Activated CD4-positive, alpha-beta T cell treated with anti-CD3 and anti-CD28 coated beads, Interleukin-2, Interleukin-4, amounts not matched to agents 100 ng/mL and 50 ng/mL, durations not matched to agents 16 hours and 8 hours (primary cell): ENCODE measurements around the gene ERCC6L2.

Source experiments
- DNase-seq: peaks from one replicate; pipeline ENCODE4 v3.0.0-alpha.2; 2020; ENCODE audit warnings: low spot score

The ERCC6L2 gene

GRCh38 chr9:95927271-95928004 is 51.9 kb downstream of the ERCC6L2 start:
- no peak for DNase-seq

DNA sequence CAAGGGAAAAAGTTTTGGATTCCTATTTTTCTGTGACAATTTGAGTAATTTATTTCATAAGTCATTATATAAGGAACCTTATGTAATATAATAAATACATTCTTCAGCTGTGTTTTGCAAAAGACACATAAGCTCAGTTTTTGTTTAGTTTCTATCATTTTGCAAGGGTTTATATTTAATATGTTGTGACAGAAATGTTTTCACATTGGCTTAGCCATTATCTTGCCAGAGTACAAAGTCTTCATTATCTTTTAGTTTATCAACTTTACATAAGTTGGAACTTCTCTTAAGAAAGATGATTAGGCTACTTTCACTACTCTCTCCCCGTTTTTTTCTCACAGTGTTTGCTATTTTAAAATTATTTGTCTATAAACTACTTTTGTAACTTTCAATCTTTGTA is 54.8 kb downstream of the ERCC6L2 start:
- DNase-seq = no peak

GRCh38 chr9:95935861-95936578 is 60.5 kb downstream of the ERCC6L2 start:
- no peak for DNase-seq

DNA sequence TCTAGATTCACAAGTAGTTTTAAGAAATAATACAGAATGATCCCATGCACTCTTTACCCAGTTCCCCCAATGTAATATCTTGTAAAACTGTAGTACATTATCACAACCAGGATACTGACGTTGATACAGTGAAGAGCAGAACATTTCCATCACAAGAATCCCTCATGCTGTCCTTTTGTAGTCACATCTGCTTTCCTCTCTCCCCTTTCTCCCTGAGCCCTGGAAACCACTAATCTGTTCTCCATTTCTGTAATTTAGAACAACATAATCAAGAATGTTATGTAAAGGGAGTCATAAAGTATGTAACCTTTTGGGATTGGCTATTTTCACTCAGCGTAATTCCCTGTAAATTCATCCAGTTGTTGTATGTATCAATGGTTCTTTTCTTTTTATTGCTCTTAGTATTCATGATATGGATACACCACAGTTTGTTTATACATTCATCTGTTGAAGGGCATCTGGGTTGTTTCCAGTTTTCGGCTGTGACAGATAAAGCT is 61.1 kb downstream of the ERCC6L2 start:
- no peak for DNase-seq

DNA sequence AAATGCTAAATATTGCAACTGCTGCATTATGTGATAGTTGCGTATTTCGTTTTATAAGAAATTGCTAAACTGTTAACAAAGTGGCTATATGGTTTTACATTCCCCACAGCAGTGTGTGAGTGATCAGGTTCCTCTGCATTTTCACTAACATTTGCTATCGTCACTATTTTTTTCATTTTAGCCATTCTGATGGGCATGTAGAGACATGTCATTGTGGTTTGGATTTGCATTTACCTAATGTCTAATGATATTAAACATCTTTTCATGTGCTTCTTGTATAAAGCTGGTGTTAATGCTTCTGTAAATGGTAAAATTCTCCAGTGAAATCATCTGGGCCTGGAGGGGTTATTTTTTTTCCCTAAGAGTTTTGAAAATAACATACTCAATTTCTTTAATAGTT is 61.6 kb downstream of the ERCC6L2 start:
- no peak for DNase-seq

DNA sequence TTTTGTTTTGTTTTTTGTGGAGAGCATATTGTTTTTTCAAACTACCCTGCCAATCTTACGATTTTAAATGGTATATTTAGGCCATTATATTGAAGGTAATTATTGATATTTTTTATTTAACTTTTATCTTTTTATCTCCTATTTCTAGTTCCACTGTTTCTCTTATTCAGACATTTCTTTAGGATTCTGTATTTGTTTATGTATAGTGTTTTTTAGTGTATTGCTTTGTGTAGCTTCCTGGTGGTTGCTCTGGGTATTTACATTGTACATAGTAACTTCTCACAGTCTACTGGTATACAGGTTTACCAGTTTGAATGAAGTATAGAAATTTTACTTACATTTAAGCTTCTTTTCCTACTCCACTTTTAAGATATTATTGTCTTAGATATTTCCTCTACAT is 63.2 kb downstream of the ERCC6L2 start:
- DNase-seq = no peak

GRCh38 chr9:95939472-95939871 is 64.0 kb downstream of the ERCC6L2 start:
- DNase-seq = no peak

- DNase-seq = no peak
Measured at GRCh38 chr9:95940265-95940664, 64.8 kb downstream of the ERCC6L2 start.

- DNase-seq = no peak
Measured at GRCh38 chr9:95942016-95942415, 66.5 kb downstream of the ERCC6L2 start.

- no peak for DNase-seq
Measured at GRCh38 chr9:95947118-95947517, 71.6 kb downstream of the ERCC6L2 start.

- no peak for DNase-seq
Measured at GRCh38 chr9:95952471-95952870, 77.0 kb downstream of the ERCC6L2 start.

DNA sequence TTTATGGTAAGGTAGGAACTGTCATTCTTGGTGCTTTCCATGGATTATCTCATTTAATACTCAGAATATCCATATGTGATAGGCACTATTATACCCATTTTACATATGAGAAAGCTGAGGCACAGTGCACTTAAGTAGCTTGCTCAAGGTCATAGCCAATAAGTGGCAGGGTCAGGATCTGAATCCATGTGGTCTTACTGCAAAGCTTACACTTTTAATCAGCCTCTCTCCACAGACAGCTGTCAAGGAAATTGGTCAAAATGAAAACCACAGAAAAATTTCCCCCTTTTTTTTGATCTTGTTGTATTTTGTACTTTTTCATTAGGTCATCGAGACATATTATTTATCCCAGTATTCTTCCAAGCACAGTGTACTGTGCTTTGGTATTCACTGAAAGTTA is 78.5 kb downstream of the ERCC6L2 start:
- DNase-seq = peak; percentile 25

DNA sequence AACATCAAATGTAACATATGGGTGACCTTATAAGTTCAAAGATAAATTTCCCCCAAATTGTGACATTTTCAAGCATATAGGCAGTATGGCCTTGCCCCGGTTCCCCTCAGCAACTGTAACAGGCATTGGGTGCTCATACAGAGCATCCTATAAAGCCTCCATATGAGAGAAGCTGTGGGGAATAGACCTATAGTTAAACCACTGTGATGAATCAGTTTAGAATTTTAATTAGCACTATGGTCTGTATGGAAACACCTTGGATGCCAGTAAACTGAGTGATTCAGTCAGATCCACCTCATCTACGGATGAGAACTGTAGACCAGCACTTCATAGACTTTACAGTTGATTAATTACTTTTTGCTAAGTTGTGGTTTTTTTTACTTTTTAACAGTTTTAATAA is 79.4 kb downstream of the ERCC6L2 start:
- DNase-seq = peak; percentile 3

GRCh38 chr9:95962936-95963335 is 87.4 kb downstream of the ERCC6L2 start:
- DNase-seq = no peak

- DNase-seq = no peak
Measured at GRCh38 chr9:95963659-95964058, 88.2 kb downstream of the ERCC6L2 start.

DNA sequence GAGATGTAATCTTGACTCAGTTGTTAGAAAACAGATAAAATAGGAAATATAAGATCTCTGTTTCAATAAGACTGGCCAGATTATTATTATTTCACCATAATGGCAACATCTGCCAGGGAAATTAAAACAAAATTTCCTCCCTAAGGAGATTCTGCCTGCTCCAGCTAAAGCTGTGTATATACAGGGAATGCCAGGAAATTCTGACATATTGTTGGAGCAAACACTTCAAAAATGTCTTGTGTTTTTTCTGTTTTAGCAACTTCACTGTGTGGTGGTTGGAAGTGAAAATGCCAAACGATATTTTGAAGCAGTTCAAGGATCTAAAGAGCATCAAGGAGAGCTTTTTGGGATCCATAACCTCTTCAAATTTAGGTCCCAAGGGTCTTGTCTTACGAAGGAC is 90.8 kb downstream of the ERCC6L2 start:
- no peak for DNase-seq

- DNase-seq = no peak
Measured at GRCh38 chr9:95970317-95970716, 94.8 kb downstream of the ERCC6L2 start.

- no peak for DNase-seq
Measured at GRCh38 chr9:95971815-95972214, 96.3 kb downstream of the ERCC6L2 start.

- peak; percentile 20 for DNase-seq
Measured at GRCh38 chr9:95974389-95974788, 98.9 kb downstream of the ERCC6L2 start.

GRCh38 chr9:95977371-95977770 is 101.9 kb downstream of the ERCC6L2 start:
- DNase-seq = no peak

DNA sequence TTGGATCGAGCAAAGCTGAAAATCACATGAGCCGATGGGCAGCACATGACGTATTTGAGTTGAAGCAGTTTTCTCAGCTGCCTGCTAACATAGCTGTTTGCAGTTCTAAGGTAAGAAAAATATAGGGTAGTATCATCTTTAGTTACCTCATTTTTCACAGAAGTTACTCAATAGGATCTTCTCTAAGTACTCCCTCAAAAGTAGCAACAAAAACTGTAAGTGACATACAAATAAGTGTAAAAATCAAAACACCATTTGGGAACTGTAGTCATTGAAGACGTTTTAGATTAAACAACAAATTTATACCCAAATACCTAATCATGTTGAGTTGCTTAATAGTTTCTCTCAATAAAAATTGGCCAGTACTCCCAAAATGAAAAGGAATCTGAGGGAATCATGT is 102.6 kb downstream of the ERCC6L2 start:
- DNase-seq = no peak

- DNase-seq = no peak
Measured at GRCh38 chr9:95979446-95979845, 104.0 kb downstream of the ERCC6L2 start.

DNA sequence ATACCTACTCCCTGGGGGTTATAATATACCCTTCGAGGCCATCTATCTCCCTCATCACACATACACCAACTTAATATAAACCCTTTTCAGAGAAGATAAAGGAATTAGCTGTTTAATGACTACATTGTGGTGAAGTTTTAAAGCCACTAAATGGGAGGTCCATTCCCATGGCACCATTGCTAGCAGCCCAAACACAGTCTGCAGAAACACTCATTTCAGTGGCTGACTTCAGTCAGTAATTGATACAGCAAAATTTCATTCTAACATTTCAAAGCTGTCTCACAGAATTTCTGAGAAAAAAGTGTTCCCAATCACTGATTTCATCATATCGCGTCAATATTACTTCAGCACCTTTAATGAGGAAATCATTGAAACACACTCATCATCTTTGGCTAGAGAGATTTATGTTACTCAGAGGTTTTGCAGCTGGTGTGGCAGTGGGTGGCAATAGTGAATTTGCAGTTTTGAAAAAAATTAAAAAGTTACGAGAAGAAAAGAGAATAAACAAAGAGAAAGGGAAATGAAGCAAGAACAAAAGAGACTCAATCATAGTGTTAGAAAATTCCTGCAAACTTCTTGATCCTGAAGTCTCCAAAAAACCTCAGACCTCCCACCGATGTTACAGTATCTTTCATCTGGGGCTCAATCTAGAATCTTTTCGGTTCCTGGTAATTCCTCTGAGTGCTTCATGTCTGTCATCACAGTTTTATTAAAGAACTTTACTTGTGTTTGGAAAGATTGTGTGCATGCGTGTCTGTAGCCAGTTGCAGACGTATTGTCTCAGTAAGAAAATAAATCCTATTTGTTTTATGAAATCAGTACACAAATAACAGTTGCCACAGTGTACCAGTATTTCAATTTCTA is 105.0 kb downstream of the ERCC6L2 start:
- peak; percentile 10 for DNase-seq
